Measurements from ENCODE around the gene KCTD2.

The KCTD2 gene

GRCh38 chr17:75078284-75079022, 31.4 kb downstream of the KCTD2 start:
- no peak for DNase-seq

GRCh38 chr17:75079023-75079373, 32.0 kb downstream of the KCTD2 start:
- DNase-seq = no peak

GRCh38 chr17:75081611-75082540, 34.9 kb downstream of the KCTD2 start:
- DNase-seq = no peak

- DNase-seq = no peak
Measured at GRCh38 chr17:75082683-75083082, 35.7 kb downstream of the KCTD2 start.

DNA sequence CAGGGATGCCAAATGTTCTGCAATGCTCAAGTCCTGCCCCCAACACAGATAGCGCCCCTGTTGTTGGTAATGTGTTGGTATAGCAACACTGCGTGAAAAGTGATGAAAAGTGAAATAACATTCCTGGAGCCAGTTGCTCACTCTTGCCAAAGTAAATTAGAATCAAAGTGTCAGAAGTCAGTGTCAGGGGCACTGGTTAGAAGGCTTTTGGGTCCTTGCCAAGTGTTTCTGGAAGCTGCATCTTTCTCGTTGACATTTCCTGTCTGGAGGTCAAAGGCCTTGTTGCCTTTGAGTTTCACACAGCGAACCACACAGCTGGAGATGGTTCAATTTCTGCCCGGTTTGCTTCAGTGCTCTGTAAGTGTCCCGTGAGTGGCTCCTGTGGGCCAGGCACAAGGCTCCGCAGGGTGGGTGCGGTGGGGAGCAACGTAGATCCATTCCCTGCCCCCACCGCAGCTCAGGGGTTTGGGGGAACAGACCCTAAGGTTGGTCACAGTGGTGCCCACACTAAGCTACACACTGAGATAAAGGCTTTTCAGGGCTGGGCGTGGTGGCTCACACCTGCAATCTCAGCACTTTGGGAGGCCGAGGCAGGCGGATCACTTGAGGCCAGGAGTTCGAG, 37.1 kb downstream of the KCTD2 start:
- no peak for DNase-seq

DNA sequence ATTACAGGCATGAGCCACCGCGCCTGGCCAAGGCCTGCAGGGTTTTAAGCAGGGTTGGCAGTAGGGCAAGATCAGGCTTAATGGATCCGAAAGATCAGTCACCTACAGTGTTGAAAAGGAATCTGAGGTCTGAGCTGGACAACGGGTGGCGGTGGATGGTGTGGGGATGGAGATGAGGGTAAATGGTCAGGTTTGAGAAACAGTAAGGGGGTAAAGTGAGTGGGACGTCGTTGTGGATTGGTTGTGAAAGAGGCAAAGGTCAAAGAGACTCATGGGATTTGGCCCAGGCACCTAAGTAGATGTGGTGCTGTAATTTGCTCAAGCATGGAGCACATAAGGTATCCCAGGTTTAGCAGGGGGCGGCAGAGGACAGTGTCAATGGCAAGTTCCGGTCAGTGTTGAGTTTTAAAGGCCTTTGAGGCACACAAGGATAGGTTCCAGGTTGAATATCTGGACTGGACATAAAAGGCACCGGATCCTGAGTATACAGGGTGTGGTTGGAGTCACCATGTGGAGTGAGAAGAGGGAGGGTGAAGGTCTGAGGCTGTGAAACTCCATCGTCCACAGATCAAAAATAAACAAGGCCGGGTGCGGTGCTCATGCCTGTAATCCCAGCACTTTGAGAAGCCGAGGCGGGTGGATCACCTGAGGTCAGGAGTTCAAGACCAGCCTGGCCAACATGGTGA, 39.6 kb downstream of the KCTD2 start:
- DNase-seq = no peak

DNA sequence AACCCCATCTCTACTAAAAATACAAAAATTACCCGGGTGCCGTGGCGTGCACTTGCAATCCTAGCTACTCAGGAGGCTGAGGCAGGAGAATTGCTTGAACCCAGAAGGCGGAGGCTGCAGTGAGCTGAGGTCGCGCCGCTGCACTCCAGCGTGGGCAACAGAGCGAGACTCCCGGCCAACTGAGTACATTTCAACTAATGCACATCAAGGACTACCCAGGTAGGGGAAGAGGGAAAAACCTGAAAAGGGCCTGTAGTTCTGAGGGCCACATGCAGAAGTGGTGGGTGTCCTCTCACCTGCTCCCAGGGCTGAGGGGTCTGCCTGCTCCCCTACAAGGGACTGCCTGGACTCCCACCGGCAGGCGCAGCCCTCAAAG, 40.1 kb downstream of the KCTD2 start:
- DNase-seq = no peak

DNA sequence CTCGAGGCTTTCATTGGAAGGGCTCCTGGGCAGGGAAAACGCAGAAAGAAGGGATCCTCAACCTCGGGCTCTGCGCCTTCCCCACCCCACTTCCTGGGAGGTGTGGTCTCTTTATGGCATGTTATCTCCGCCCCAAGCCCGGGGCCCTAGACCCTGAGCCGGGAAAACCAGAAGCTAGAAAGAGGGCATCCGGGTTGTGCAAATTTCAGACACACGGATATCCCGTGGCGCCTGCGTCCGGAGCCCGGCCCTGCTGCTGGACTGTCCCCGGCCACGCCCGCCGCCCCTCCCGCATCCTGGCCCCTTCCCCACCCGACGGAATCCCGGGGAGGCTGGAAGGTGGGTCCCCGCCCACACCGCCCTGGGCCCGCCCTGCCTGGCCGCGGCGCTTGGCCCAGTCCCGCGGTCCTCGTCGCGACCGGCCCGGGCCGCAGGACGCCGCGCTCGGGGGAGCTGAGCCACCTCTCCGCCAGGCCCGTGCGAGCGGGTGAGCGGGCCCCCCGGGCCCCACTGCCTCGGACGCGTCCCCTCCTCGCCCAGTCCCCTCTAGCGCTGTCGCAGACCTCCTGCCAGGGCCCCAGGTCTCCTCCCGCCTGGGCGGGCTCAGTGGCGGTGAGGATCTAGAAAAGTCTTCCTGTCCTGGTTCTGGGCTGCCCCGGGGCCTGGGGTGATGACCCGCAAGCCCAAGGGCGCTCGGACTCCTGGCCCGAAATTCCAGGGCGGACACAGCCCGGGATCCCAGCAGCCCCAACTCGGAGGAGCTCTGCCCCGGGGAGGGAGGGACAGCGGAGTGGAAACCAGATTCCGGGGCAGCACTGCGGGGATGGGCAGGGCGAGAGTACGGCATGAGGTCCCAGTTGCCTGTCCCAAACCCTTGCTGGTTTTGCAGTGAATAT, 40.8 kb downstream of the KCTD2 start, which contains the start of gene SLC16A5:
TSS of gene SLC16A5 (plus strand) at position 397 of the 896 bp plus-strand sequence. CDS start 5,683 bp downstream, outside the sequence.
- DNase-seq = peak; percentile 67 to 76

GRCh38 chr17:75088465-75089417, 41.7 kb downstream of the KCTD2 start:
- peak; percentile 49 to 52 for DNase-seq

- no peak for DNase-seq
Measured at GRCh38 chr17:75090871-75091854, 44.1 kb downstream of the KCTD2 start.

DNA sequence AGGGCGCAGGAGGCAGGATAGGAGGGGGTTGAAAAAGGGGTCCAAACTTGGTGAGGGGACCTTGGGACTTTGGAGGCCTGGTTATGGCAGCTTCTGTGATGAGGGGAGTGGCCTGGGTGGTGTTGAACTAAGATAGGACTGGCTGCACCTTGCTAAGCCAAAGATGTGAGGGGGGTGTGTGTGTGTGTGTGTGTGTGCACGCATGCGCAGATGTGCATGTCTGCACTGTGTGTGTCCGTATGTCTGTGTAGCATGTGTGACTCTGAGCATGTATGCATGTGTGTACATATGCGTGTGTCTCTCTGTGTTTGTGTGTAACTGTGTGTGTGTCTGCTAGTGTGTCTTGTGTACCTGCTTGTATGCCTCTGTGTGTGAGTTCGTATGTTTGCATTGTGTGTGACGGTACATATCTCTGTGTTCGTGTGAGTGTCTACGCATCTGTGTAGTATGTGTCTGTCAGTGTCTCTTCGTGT, 44.9 kb downstream of the KCTD2 start:
- no peak for DNase-seq

- no peak for DNase-seq
Measured at GRCh38 chr17:75093548-75094158, 46.6 kb downstream of the KCTD2 start.

DNA sequence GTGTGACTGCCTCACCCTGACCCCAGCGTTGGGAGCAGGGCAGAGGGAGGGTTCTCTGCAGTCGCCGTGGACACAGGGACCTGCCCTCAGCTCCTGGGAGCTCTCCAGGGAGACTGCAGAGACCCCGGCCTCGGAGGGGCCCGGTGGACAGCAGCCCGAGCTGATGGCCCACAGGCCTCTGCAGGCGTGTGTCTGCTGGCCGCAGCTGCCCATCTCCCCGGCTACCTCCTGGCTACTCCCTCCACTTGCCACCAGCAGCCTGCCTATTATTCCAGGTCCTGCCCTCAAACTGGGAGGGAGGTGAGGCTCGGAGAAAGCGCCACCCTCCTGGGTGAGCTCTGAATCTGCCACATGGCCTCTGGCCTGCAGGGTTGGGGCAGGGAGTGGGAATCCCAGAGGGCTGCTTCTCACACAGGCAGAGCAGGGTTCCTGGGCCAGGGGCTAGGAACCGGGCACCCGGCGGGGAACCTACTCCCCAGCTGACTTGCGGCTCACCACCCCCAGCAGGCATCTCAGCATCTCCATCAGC, 47.9 kb downstream of the KCTD2 start:
- no peak for DNase-seq

GRCh38 chr17:75096082-75096625, 49.1 kb downstream of the KCTD2 start:
- no peak for DNase-seq

- no peak for DNase-seq
Measured at GRCh38 chr17:75097865-75098264, 50.8 kb downstream of the KCTD2 start.

- no peak for DNase-seq
Measured at GRCh38 chr17:75098861-75099260, 51.8 kb downstream of the KCTD2 start.

DNA sequence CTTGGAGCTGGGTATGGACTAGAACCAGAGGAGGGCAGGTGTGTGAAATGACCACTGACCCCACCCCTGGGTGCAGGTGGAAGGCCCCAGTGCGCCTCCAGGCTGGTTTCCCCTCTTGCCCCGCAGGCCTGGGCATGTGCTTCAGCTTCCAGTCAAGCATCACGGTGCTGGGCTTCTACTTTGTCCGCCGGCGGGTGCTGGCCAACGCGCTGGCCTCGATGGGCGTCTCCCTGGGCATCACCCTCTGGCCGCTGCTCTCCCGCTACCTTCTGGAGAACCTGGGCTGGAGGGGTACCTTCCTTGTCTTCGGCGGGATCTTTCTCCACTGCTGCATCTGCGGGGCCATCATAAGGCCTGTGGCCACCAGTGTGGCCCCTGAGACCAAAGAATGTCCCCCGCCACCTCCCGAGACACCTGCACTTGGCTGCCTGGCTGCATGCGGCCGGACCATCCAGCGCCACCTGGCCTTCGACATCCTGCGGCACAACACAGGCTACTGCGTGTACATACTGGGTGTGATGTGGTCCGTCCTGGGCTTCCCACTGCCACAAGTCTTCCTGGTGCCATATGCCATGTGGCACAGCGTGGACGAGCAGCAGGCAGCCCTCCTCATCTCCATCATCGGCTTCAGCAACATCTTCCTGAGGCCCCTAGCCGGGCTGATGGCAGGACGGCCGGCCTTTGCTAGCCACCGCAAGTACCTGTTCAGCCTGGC, 53.0 kb downstream of the KCTD2 start:
- DNase-seq = no peak
